Neural progenitor cell (in vitro differentiated cells): ENCODE results near the gene RB1. TPM values are rescaled to one million over a fixed set of nuclear protein-coding genes. Genes with fewer than 3 reads are reported as not detected.

Source experiments
- DNase-seq: peaks from one replicate; pipeline ENCODE4 v3.0.0-alpha.2; 2016; ENCODE audit warnings: low spot score
- H2AFZ ChIP-seq: fragments of 200-600 bp; sonication (generic); replicated peaks from 2 replicates; pipeline ENCODE4 v1.6.1; 2016; ENCODE audit warnings: antibody characterized with exemption
- H3F3A ChIP-seq: fragments of 200-600 bp; sonication (generic); 2 replicates; pipeline ENCODE4 v1.6.1; 2016; ENCODE audit warnings: antibody characterized with exemption, low read depth
- H3K27ac ChIP-seq: fragments of 200-600 bp; sonication (generic); 2 replicates; pipeline ENCODE4 v1.5.1; 2016; ENCODE audit warnings: mild to moderate bottlenecking
- H3K27me3 ChIP-seq: fragments of 200-600 bp; sonication (generic); 2 replicates; pipeline ENCODE4 v1.6.1; 2016; ENCODE audit warnings: mild to moderate bottlenecking, moderate library complexity
- H3K36me3 ChIP-seq: fragments of 200-600 bp; sonication (generic); 2 replicates; pipeline ENCODE4 v1.5.1; 2016
- H3K4me1 ChIP-seq: fragments of 200-600 bp; sonication (generic); 2 replicates; pipeline ENCODE4 v1.6.1; 2016; ENCODE audit warnings: mixed run types
- H3K4me2 ChIP-seq: fragments of 200-600 bp; sonication (generic); 2 replicates; pipeline ENCODE4 v1.6.1; 2016
- H3K4me3 ChIP-seq: fragments of 200-600 bp; sonication (generic); 2 replicates; pipeline ENCODE4 v1.5.1; 2016
- H3K79me2 ChIP-seq: fragments of 200-600 bp; sonication (generic); 2 replicates; pipeline ENCODE4 v1.6.1; 2016; ENCODE audit warnings: low read depth
- H3K9ac ChIP-seq: fragments of 200-600 bp; sonication (generic); 2 replicates; pipeline ENCODE4 v1.6.1; 2016
- H3K9me3 ChIP-seq: fragments of 200-600 bp; sonication (generic); 2 replicates; pipeline ENCODE4 v1.5.1; 2016; ENCODE audit warnings: low read depth
- H4K20me1 ChIP-seq: fragments of 200-600 bp; sonication (generic); 2 replicates; pipeline ENCODE4 v1.6.1; 2016; ENCODE audit warnings: low read depth
- H3K27ac Mint-ChIP-seq: 3 replicates; pipeline ENCODE4 v1.8.0; 2021; ENCODE audit warnings: mixed read lengths
- H3K27me3 Mint-ChIP-seq: 2 replicates; pipeline ENCODE4 v1.8.0; 2022; ENCODE audit warnings: low read depth, mild to moderate bottlenecking, inconsistent platforms, moderate library complexity, mixed read lengths; ENCODE audit not compliant: insufficient read depth
- H3K36me3 Mint-ChIP-seq: 3 replicates; pipeline ENCODE4 v1.8.0; 2021; ENCODE audit warnings: mixed read lengths
- H3K4me1 Mint-ChIP-seq: 3 replicates; pipeline ENCODE4 v1.8.0; 2021; ENCODE audit warnings: mixed read lengths
- H3K4me3 Mint-ChIP-seq: 3 replicates; pipeline ENCODE4 v1.8.0; 2021; ENCODE audit warnings: mild to moderate bottlenecking, moderate library complexity, mixed read lengths
- H3K9me3 Mint-ChIP-seq: 3 replicates; pipeline ENCODE4 v1.8.0; 2020; ENCODE audit warnings: mixed read lengths
- CTCF ChIP-seq: fragments of 200-600 bp; sonication (generic); IDR thresholded peaks from 2 replicates; pipeline ENCODE4 v1.5.1; 2017; ENCODE audit warnings: antibody characterized with exemption, mild to moderate bottlenecking
- EZH2 ChIP-seq: fragments of 200-600 bp; sonication (generic); IDR thresholded peaks from 2 replicates; pipeline ENCODE4 v1.6.1; 2017; ENCODE audit warnings: antibody characterized with exemption, mild to moderate bottlenecking, moderate library complexity
- EZH2phosphoT487 ChIP-seq: fragments of 200-600 bp; sonication (generic); IDR thresholded peaks from 2 replicates; pipeline ENCODE4 v1.6.1; 2017; ENCODE audit warnings: antibody characterized with exemption
- total RNA-seq: library from RNA; depleted of rRNA; stranded (reverse); fragments of >200 nt; gene quantifications from 2 replicates; pipeline ENCODE4 v1.2.3, GENCODE V29; 2015; ENCODE audit warnings: low replicate concordance

The RB1 gene
- total RNA-seq, 1 donor from 2014 or later = 39.5 TPM

- H3K4me3 ChIP-seq = no peak overlapping the region
- H3K9me3 ChIP-seq = no peaks in the 10 kb centered on the region
- H3K4me1 ChIP-seq = no peaks in the 10 kb centered on the region
- no peaks in the 10 kb centered on the region for H3K4me1 Mint-ChIP-seq
- peaks cover 7% of the 10 kb centered on the region for H3K36me3 ChIP-seq
- no peaks in the 10 kb centered on the region for H3K9me3 Mint-ChIP-seq
- no peaks in the 10 kb centered on the region for H3K27me3 ChIP-seq
- no peaks in the 10 kb centered on the region for H4K20me1 ChIP-seq
- peaks cover 21% of the 10 kb centered on the region for H3K36me3 Mint-ChIP-seq
- H3K9ac ChIP-seq = no peak overlapping the region
- no peaks in the 10 kb centered on the region for H3F3A ChIP-seq
- no peak overlapping the region for H3K27ac Mint-ChIP-seq
- H2AFZ ChIP-seq = no peak overlapping the region
- H3K27me3 Mint-ChIP-seq = no peaks in the 10 kb centered on the region
- TF ChIP-seq EZH2phosphoT487 (no peak), CTCF (no peak), EZH2 (no peak)
- no peak overlapping the region for H3K27ac ChIP-seq
- H3K79me2 ChIP-seq = no peaks in the 10 kb centered on the region
- no peak for DNase-seq
- no peak overlapping the region for H3K4me3 Mint-ChIP-seq
- H3K4me2 ChIP-seq = no peak overlapping the region
Measured at GRCh38 chr13:48490241-48490640, 186.7 kb downstream of the RB1 start.

- Mint-ChIP-seq H3K27ac (no peak overlapping the region), H3K27me3 (no peaks in the 10 kb centered on the region), H3K9me3 (no peaks in the 10 kb centered on the region), H3K36me3 (peaks cover 23% of the 10 kb centered on the region), H3K4me3 (no peak overlapping the region), H3K4me1 (no peaks in the 10 kb centered on the region)
- H3K4me3 ChIP-seq = no peak overlapping the region
- H4K20me1 ChIP-seq = no peaks in the 10 kb centered on the region
- H3K9me3 ChIP-seq = no peaks in the 10 kb centered on the region
- peaks cover 7% of the 10 kb centered on the region for H3K36me3 ChIP-seq
- H3K27ac ChIP-seq = no peak overlapping the region
- no peak overlapping the region for H2AFZ ChIP-seq
- no peak for DNase-seq
- H3K9ac ChIP-seq = no peak overlapping the region
- no peaks in the 10 kb centered on the region for H3K27me3 ChIP-seq
- no peaks in the 10 kb centered on the region for H3F3A ChIP-seq
- H3K4me2 ChIP-seq = no peak overlapping the region
- no peaks in the 10 kb centered on the region for H3K4me1 ChIP-seq
- no peaks in the 10 kb centered on the region for H3K79me2 ChIP-seq
- TF ChIP-seq EZH2phosphoT487 (no peak), CTCF (no peak), EZH2 (no peak)
Measured at GRCh38 chr13:48491423-48492095, 188.0 kb downstream of the RB1 start.

- no peaks in the 10 kb centered on the region for H3K79me2 ChIP-seq
- no peak overlapping the region for H3K4me2 ChIP-seq
- H3K4me1 ChIP-seq = no peaks in the 10 kb centered on the region
- Mint-ChIP-seq H3K27ac (no peak overlapping the region), H3K9me3 (no peaks in the 10 kb centered on the region), H3K4me1 (no peaks in the 10 kb centered on the region), H3K36me3 (peaks cover 21% of the 10 kb centered on the region), H3K27me3 (no peaks in the 10 kb centered on the region), H3K4me3 (no peak overlapping the region)
- no peak overlapping the region for H3K27ac ChIP-seq
- no peak overlapping the region for H3K9ac ChIP-seq
- H2AFZ ChIP-seq = no peak overlapping the region
- H3K9me3 ChIP-seq = no peaks in the 10 kb centered on the region
- H4K20me1 ChIP-seq = no peaks in the 10 kb centered on the region
- H3K4me3 ChIP-seq = no peak overlapping the region
- no peaks in the 10 kb centered on the region for H3F3A ChIP-seq
- H3K36me3 ChIP-seq = peaks cover 7% of the 10 kb centered on the region
- no peak for DNase-seq
- H3K27me3 ChIP-seq = no peaks in the 10 kb centered on the region
- no peak for TF ChIP-seq EZH2
- TF ChIP-seq EZH2phosphoT487 = no peak
- no peak for TF ChIP-seq CTCF
Measured at GRCh38 chr13:48492096-48492440, 188.5 kb downstream of the RB1 start.
